K562 (cell line): ENCODE data around the gene LGALS3BP. TPM values are rescaled to one million over a fixed set of nuclear protein-coding genes. Genes with fewer than 3 reads are reported as not detected.
A peak's percentile ranks its signal among the peaks of the same experiment; 100 is the strongest.

Experiments used
- ATAC-seq: fragments of 200-7000 bp; cut with Tn5 transposase; 3 replicates; pipeline ENCODE4 v1.9.1; 2020; ENCODE audit warnings: moderate library complexity
- BruUV-seq: library from RNA; stranded (reverse); fragments of 400-500 nt; replicated peaks from 2 replicates; lab custom pipeline; 2021; lab: Mats Ljungman, UMichigan
- CTCF ChIA-PET: fragments of 300-600 bp; formaldehyde crosslinking; extraction: SDS; loops from one replicate; lab custom pipeline; 2021; ENCODE audit warnings: low intra/inter-chr PET ratio; lab: Yijun Ruan, JAX
- POLR2A ChIA-PET: fragments of 300-600, 350-650 bp; sonication (Branson Sonifier 250); formaldehyde crosslinking; extraction: SDS; loops from one replicate; lab custom pipeline; 2021; ENCODE audit warnings: antibody characterized with exemption, inconsistent platforms; lab: Yijun Ruan, JAX
- DNase-seq, 4 experiments: peaks; one replicate each; pipeline versions ENCODE4 v3.0.0 to v3.0.0-alpha.2; 2011 to 2018; ENCODE audit warnings: low spot score in 3 of 4, mixed read lengths in 3 of 4; ENCODE audit errors: extremely low read depth in 1 of 4
- FAIRE-seq: peaks from 2 replicates; lab custom pipeline; 2011; peaks lifted over from hg19 to GRCh38; lab: Jason Lieb, UNC
- H2AFZ ChIP-seq: 2 replicates; pipeline ENCODE4 v1.6.0; 2011; ENCODE audit warnings: low read depth, low read length, control low read depth, inconsistent platforms
- H3K27ac ChIP-seq: fragments of 200-600 bp; 3 replicates; pipeline ENCODE4 v1.8.0; 2011; ENCODE audit warnings: low read depth, mild to moderate bottlenecking, control low read depth, inconsistent platforms, low read length, moderate library complexity, mixed read lengths; ENCODE audit errors: extremely low read depth
- H3K27me3 ChIP-seq, 2 experiments: fragments of 300-600 bp in 1 of 2; 2 replicates in 1 of 2; 3 replicates in 1 of 2; pipeline versions ENCODE4 v1.6.0 to v1.8.0; 2011; ENCODE audit warnings: inconsistent platforms in 2 of 2, low read length in 2 of 2, mild to moderate bottlenecking in 1 of 2, mixed read lengths in 1 of 2, moderate library complexity in 1 of 2; ENCODE audit not compliant: control insufficient read depth in 2 of 2, insufficient read depth in 2 of 2
- H3K36me3 ChIP-seq: fragments of 300-600 bp; 3 replicates; pipeline ENCODE4 v1.8.0; 2011; ENCODE audit warnings: mild to moderate bottlenecking, low read length, inconsistent platforms; ENCODE audit not compliant: control insufficient read depth, insufficient read depth
- H3K4me1 ChIP-seq, 2 experiments: fragments of 200-600 bp in 1 of 2; replicated peaks in 1 of 2; 2 replicates in 1 of 2; 3 replicates in 1 of 2; pipeline versions ENCODE4 v1.5.1 to v1.8.0; 2011; ENCODE audit warnings: inconsistent platforms in 2 of 2, low read length in 2 of 2, mild to moderate bottlenecking in 1 of 2, mixed read lengths in 1 of 2, moderate library complexity in 1 of 2; ENCODE audit not compliant: control insufficient read depth in 2 of 2, insufficient read depth in 2 of 2
- H3K4me2 ChIP-seq: 2 replicates; pipeline ENCODE4 v1.6.1; 2011; ENCODE audit warnings: low read length, control low read depth, inconsistent platforms, mixed read lengths; ENCODE audit not compliant: insufficient read depth
- H3K4me3 ChIP-seq: fragments of 200-600 bp; sonication (generic), shearing (Covaris generic); 2 replicates; pipeline ENCODE4 v1.5.1; 2016; ENCODE audit warnings: control low read depth, inconsistent platforms
- H3K79me2 ChIP-seq: fragments of 200-600 bp; 3 replicates; pipeline ENCODE4 v1.8.0; 2011; ENCODE audit warnings: low read length, inconsistent platforms; ENCODE audit not compliant: control insufficient read depth, insufficient read depth
- H3K9ac ChIP-seq, 2 experiments: 2 replicates each; pipeline versions ENCODE4 v1.6.0 to v1.6.1; 2011; ENCODE audit warnings: low read depth in 2 of 2, low read length in 2 of 2, control low read depth in 1 of 2, inconsistent platforms in 1 of 2, mild to moderate bottlenecking in 1 of 2, mixed read lengths in 1 of 2; ENCODE audit not compliant: insufficient read depth in 1 of 2
- H3K9me1 ChIP-seq: one replicate; pipeline ENCODE4 v1.6.0; 2011; ENCODE audit warnings: inconsistent platforms, mild to moderate bottlenecking, low read length, moderate library complexity; ENCODE audit not compliant: control insufficient read depth, insufficient read depth
- H3K9me3 ChIP-seq: replicated peaks from 2 replicates; pipeline ENCODE4 v1.5.1; 2011; ENCODE audit warnings: low read depth, low read length, inconsistent platforms; ENCODE audit not compliant: control insufficient read depth, insufficient read depth
- H4K20me1 ChIP-seq: replicated peaks from 2 replicates; pipeline ENCODE4 v1.6.1; 2011; ENCODE audit warnings: low read length, inconsistent platforms, mixed read lengths; ENCODE audit not compliant: control insufficient read depth, insufficient read depth
- EWSR1 ChIP-seq: fragments of 450-650 bp; IDR thresholded peaks from 2 replicates; pipeline ENCODE4 v1.6.1; 2018; ENCODE audit warnings: borderline replicate concordance, mild to moderate bottlenecking, low read depth, moderate library complexity; ENCODE audit not compliant: partially characterized antibody
- FOSL1 ChIP-seq: fragments of 200-800 bp; sonication (Bioruptor generic); conservative IDR thresholded peaks from 2 replicates; pipeline ENCODE4 v1.6.1; 2016; ENCODE audit warnings: missing genetic modification characterization, missing compliant biosample characterization
- JUN ChIP-seq, 2 experiments: sonication (generic) in 1 of 2; formaldehyde crosslinking in 1 of 2; IDR thresholded peaks; 2 replicates each; pipeline versions ENCODE4 v1.6.1 to v1.8.0; 2012 to 2022; ENCODE audit warnings: borderline replicate concordance in 2 of 2, mild to moderate bottlenecking in 2 of 2, improper control_type of control experiment in 1 of 2, low read depth in 1 of 2, low read length in 1 of 2, missing genetic modification reagents in 1 of 2
- JUND ChIP-seq, 2 experiments: IDR thresholded peaks; 2 replicates in 1 of 2; 3 replicates in 1 of 2; pipeline ENCODE4 v1.6.1; 2011; ENCODE audit warnings: borderline replicate concordance in 2 of 2, low read depth in 2 of 2, low read length in 2 of 2, improper control_type of control experiment in 1 of 2, missing biosample characterization in 1 of 2, missing genetic modification characterization in 1 of 2, missing genetic modification reagents in 1 of 2
- L3MBTL2 ChIP-seq: fragments of 450-650 bp; IDR thresholded peaks from 2 replicates; pipeline ENCODE4 v1.6.1; 2016; ENCODE audit warnings: mild to moderate bottlenecking, moderate library complexity
- MEF2D ChIP-seq: conservative IDR thresholded peaks from 2 replicates; pipeline ENCODE4 v1.6.1; 2016; ENCODE audit warnings: low read depth, missing genetic modification characterization, missing compliant biosample characterization
- MYBL2 ChIP-seq, 2 experiments: fragments of 450-650 bp in 1 of 2; sonication (generic) in 1 of 2; formaldehyde crosslinking in 1 of 2; IDR thresholded peaks; 2 replicates each; pipeline versions ENCODE4 v1.6.1 to v1.8.1; 2017 to 2022; ENCODE audit warnings: borderline replicate concordance in 1 of 2, inconsistent platforms in 1 of 2, low read depth in 1 of 2, mild to moderate bottlenecking in 1 of 2, missing genetic modification reagents in 1 of 2, moderate library complexity in 1 of 2
- TEAD4 ChIP-seq, 2 experiments: sonication (generic) in 1 of 2; formaldehyde crosslinking in 1 of 2; IDR thresholded peaks; 2 replicates each; pipeline versions ENCODE4 v1.6.1 to v1.8.0; 2012 to 2022; ENCODE audit warnings: borderline replicate concordance in 1 of 2, inconsistent platforms in 1 of 2, low read length in 1 of 2, mild to moderate bottlenecking in 1 of 2, missing genetic modification reagents in 1 of 2
- TFAP4 ChIP-seq: sonication (generic); formaldehyde crosslinking; IDR thresholded peaks from 2 replicates; pipeline ENCODE4 v1.8.0; 2022; ENCODE audit warnings: missing genetic modification reagents, mild to moderate bottlenecking, moderate library complexity, borderline replicate concordance
- ZNF232 ChIP-seq: sonication (generic); formaldehyde crosslinking; IDR thresholded peaks from 2 replicates; pipeline ENCODE4 v1.8.0; 2022; ENCODE audit warnings: mild to moderate bottlenecking, missing genetic modification reagents
- ZNF740 ChIP-seq, 3 experiments: fragments of 200-800 bp in 1 of 3; sonication (Bioruptor generic) in 1 of 3; sonication (generic) in 1 of 3; formaldehyde crosslinking in 1 of 3; IDR thresholded peaks; 2 replicates each; pipeline versions ENCODE4 v1.6.1 to v1.8.0; 2016 to 2022; ENCODE audit warnings: mild to moderate bottlenecking in 2 of 3, missing compliant biosample characterization in 2 of 3, missing genetic modification characterization in 2 of 3, missing genetic modification reagents in 1 of 3
- WGBS: fragments of 100-300 bp; shearing (Covaris generic); methylation state at CpG from one replicate; pipeline ENCODE4 v1.1.6; 2016; ENCODE audit warnings: low coverage, mixed read lengths; ENCODE audit not compliant: insufficient coverage; ENCODE audit errors: missing lambda C conversion rate; 5-methylcytosine and 5-hydroxymethylcytosine counted together
- in situ Hi-C: fragments of 300-500 bp; cut with MboI; formaldehyde crosslinking; loops from 4 replicates; pipeline ENCODE4 v1.15.0; 2018; ENCODE audit warnings: inconsistent platforms, mixed read lengths
- intact Hi-C: fragments of 100-400 bp; cut with micrococcal nuclease; formaldehyde crosslinking; loops from 2 replicates; pipeline ENCODE4 v1.14.2; 2022
- polyA plus RNA-seq, 8 experiments: library from polyadenylated mRNA; depleted of rRNA in 4 of 8; stranded (reverse) in 5 of 8; unstranded in 3 of 8; fragments of >200 nt; fragmentation: Nextera tagmentation in 2 of 8; fragmentation: Illumina TruSeq in 1 of 8; extraction: Ambion mirVana in 2 of 8; extraction: Trizol in 1 of 8; gene quantifications; 2 replicates each; pipeline versions ENCODE4 v1.2.1 to v1.2.3, GENCODE V29; 2011 to 2014; ENCODE audit warnings: inconsistent platforms in 1 of 8, missing spikeins in 1 of 8
- total RNA-seq, 7 experiments: library from RNA; depleted of rRNA in 6 of 7; stranded (reverse); fragments of >200 nt in 6 of 7; fragmentation: Illumina TruSeq in 2 of 7; extraction: Trizol in 2 of 7; gene quantifications; 2 replicates each; pipeline versions ENCODE4 v1.2.1 to v1.2.3, GENCODE V29; 2011 to 2021; ENCODE audit warnings: low replicate concordance in 1 of 7
- TF ChIP-seq, protein P1 (sequence below): fragments of 200-800 bp; sonication (Bioruptor generic); IDR thresholded peaks from 2 replicates; pipeline ENCODE4 v1.6.1; 2017; ENCODE audit warnings: missing genetic modification characterization, missing compliant biosample characterization

LGALS3BP gene
- total and polyA plus RNA-seq, 9 of the 15 experiments (the other 6 are each of a cell fraction or from before 2014, with no cell fraction given) = 0.39 to 5.3 (median 3.2) TPM

DNA sequence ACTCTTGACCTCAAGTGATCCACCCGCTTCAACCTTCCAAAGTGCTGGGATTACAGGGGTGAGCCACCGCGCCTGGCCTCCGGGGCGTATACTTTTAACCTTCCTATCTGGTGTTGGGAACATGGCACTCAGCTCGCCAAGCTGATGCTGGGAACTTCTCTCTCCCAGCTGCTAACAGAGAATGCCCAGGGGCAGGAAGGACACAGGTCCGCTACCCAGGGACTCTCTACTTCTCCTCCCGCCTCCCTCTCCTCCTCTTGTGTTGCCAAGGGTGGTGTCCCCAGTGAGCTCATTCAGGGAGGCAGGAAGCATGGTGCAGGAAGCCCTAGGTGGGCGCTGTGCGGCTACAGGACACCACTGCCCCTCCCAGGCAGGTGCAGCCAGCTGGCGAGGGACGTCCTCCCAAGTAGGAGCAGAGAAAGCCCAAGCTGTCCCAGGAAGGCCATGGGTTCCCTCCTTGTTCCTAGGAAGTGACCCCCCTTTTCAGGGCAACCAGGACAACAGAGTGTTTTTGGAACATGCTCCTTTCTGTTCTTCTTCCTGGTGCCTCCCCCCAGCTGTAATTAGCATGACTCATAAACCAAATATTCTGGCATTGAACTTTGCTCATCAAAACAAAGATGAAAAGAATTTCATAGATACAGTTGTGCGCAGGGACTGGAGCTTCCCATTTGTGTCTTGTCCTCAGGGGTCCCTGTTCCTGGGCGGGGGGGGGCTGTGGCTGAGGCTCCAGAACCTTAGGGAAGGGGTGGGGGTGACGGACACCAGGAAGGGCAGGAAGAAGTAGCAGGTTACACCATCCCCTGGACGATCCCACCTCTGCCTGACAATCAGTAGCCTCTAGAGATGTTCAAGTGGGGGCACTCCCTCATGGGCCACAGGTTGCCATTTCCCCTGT lies 46.9 kb upstream of the LGALS3BP start:
- intact Hi-C loops (no loop called here), in situ Hi-C loops (no loop called here)
- TF ChIP-seq JUND (IDR thresholded peaks at IDR 0.05; ENCODE audit: borderline replicate concordance, low read depth, low read length) (peak; percentile 69), JUND (tag; IDR thresholded peaks at IDR 0.05; ENCODE audit: borderline replicate concordance, low read depth, low read length) (no peak), TFAP4 (CRISPR knock-in tag) (peak; percentile 36; the same call in 1 of the 2 replicates), TEAD4 (IDR thresholded peaks at IDR 0.05; ENCODE audit: low read length) (0 out of 2 replicates have a peak, but pooled peaks have one; percentile 17), TEAD4 (CRISPR knock-in tag; IDR thresholded peaks at IDR 0.05; ENCODE audit: borderline replicate concordance) (no peak), L3MBTL2 (no peak), EWSR1 (no peak), MYBL2 (IDR thresholded peaks at IDR 0.05; ENCODE audit: low read depth) (no peak), MYBL2 (CRISPR knock-in tag; IDR thresholded peaks at IDR 0.05; ENCODE audit: borderline replicate concordance) (no peak), JUN (IDR thresholded peaks at IDR 0.05; ENCODE audit: borderline replicate concordance, low read depth, low read length) (0 out of 2 replicates have a peak, but pooled peaks have one; percentile 11), JUN (CRISPR knock-in tag; IDR thresholded peaks at IDR 0.05; ENCODE audit: borderline replicate concordance) (no peak), MEF2D (no peak), ZNF232 (no peak), ZNF740 (CRISPR knock-in tag; IDR thresholded peaks at IDR 0.05) (no peak), ZNF740 (tag; IDR thresholded peaks at IDR 0.05) (0 out of 4 replicates have a peak, but pooled peaks of 1 of the 2 experiments have one; percentile 21), FOSL1 (tag) (peak; percentile 76)
- TF ChIP-seq, protein P1, sequence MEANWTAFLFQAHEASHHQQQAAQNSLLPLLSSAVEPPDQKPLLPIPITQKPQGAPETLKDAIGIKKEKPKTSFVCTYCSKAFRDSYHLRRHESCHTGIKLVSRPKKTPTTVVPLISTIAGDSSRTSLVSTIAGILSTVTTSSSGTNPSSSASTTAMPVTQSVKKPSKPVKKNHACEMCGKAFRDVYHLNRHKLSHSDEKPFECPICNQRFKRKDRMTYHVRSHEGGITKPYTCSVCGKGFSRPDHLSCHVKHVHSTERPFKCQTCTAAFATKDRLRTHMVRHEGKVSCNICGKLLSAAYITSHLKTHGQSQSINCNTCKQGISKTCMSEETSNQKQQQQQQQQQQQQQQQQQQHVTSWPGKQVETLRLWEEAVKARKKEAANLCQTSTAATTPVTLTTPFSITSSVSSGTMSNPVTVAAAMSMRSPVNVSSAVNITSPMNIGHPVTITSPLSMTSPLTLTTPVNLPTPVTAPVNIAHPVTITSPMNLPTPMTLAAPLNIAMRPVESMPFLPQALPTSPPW (CRISPR knock-in tag) = peak; percentile 41

More for the DNA sequence above, 46.9 kb upstream of the LGALS3BP start:
- CTCF ChIA-PET = no interaction called here
- no peaks in the 10 kb centered on the region for H3K36me3 ChIP-seq
- H4K20me1 ChIP-seq = peaks cover under 1% of the 10 kb centered on the region; the same call in 1 of the 2 replicates
- H3K27ac ChIP-seq = no peak overlapping the region
- BruUV-seq = no TSS peak
- H3K9me1 ChIP-seq = no peaks in the 10 kb centered on the region
- POLR2A ChIA-PET = interaction anchor here (0.6 to 0.8 kb wide), 2 partner anchors 8 to 57 kb away, joined by 3 read pairs; no protein-coding TSS in a partner anchor
- peaks cover 58 to 78% of the 10 kb centered on the region in 2 experiments for H3K27me3 ChIP-seq
- H3K9ac ChIP-seq = no peak overlapping the region
- ATAC-seq = no peak
- no peaks in the 10 kb centered on the region for H3K79me2 ChIP-seq
- H3K9me3 ChIP-seq = no peaks in the 10 kb centered on the region
- H3K4me1 ChIP-seq = peaks cover 9 to 28% of the 10 kb centered on the region in 2 experiments
- 2% methylated on average over 11 of the region's 16 CpGs for WGBS
- no peak overlapping the region for H3K4me2 ChIP-seq
- DNase-seq = no peak
- no peak for FAIRE-seq
- no peak overlapping the region for H3K4me3 ChIP-seq
- no peak overlapping the region for H2AFZ ChIP-seq
